ENCODE measurements around the gene HEXIM1.

DNA sequence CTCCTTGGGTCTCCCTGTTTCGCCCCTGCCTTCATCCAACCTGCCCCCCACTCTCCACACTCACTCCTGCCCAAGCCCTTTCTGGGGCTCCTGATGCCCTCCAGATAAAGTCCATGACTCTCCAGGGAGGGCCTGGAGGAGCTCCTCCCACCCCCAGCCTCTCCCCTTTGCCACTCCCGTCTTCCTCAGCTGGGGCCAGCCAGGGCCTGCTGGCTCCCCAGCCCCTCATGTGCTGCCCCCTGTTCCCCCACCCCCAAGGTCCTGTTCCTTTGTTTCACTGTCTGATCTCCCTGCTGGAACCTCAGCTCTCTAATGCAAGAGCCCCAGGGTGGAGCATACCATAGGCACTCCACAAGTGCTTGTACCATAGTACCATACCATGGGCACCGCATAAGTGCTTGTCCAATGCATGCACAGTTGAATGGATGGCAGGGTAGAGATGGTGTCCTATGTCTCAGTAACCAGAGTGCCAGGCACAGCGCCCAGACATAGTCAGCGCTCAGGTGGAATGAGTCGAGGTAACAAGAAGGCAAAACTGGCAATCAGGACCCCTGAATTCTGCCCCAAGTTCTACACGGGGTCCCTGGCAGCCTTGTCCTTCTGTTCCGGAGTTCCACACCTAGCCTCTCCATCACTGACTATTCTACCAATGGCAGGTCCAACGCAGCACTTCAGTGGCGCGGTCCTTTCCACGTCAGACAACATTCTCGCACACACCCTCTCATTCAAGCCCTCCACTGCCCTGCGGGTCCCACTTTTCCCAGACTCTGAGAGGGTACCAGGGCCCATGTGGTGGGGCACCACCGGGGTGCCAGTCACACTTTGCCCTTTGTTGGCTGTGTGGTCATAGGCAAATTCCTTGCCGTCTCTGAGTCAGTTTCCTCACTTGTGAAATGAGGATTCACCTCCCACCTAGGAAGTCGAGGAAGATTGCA is 17.3 kb upstream of the HEXIM1 start:
- no peak for TF ChIP-seq POLR2AphosphoS5 (IDR thresholded peaks at IDR 0.05; ENCODE audit: borderline replicate concordance, low read depth, low read length)
- no peak for TF ChIP-seq EZH2 (IDR thresholded peaks at IDR 0.05)
